NT2/D1 (cell line): ENCODE measurements around the gene GRHPR.

Experiments used
- SUZ12 ChIP-seq: IDR thresholded peaks from 2 replicates; pipeline ENCODE4 v1.6.1; 2011; ENCODE audit not compliant: insufficient read length, insufficient read depth; ENCODE audit errors: extremely low read depth
- ZNF274 ChIP-seq: IDR thresholded peaks from 2 replicates; pipeline ENCODE4 v1.6.1; 2011; ENCODE audit warnings: mild to moderate bottlenecking, low read depth, low read length

GRCh38 chr9:37464006-37464405, 41.5 kb downstream of the GRHPR start:
- TF ChIP-seq ZNF274 (no peak), SUZ12 (no peak)
